SK-N-SH (cell line): ENCODE measurements around the gene SASH1.

Source experiments
- ELF1 ChIP-seq: IDR thresholded peaks from 2 replicates; pipeline ENCODE4 v1.4.0; 2012
- EZH2phosphoT487 ChIP-seq: fragments of 200-600 bp; sonication (generic); IDR thresholded peaks from 2 replicates; pipeline ENCODE4 v1.6.1; 2017; ENCODE audit warnings: low read depth, mixed run types, mild to moderate bottlenecking, antibody characterized with exemption, moderate library complexity, borderline replicate concordance
- POLR2AphosphoS5 ChIP-seq: IDR thresholded peaks from 2 replicates; pipeline ENCODE4 v1.6.1; 2012; ENCODE audit warnings: low read depth, low read length
- TF ChIP-seq, protein P1 (sequence below): fragments of 200-600 bp; sonication (generic); IDR thresholded peaks from 2 replicates; pipeline ENCODE4 v1.6.1; 2017; ENCODE audit warnings: antibody characterized with exemption, mild to moderate bottlenecking, moderate library complexity

DNA sequence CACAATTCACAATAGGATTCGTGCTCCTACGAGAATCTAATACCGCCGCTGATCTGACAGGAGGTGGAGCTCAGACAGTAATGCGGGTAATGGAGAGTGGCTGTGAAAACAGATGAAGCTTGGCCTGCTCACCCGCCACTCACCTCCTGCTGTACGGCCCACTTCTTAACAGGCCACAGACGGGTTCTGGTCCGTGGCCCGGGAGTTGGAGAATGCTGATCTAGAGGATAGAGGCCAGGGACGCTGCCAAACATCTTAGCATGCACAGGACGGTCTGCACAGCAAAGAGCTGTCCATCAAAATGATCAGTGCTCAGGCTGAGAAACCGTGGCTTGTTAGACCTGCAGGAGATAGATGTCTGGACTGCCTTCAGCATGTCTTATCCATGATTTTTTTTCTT, 186.4 kb downstream of the SASH1 start:
- TF ChIP-seq POLR2AphosphoS5, result no peak
- TF ChIP-seq, protein P1, sequence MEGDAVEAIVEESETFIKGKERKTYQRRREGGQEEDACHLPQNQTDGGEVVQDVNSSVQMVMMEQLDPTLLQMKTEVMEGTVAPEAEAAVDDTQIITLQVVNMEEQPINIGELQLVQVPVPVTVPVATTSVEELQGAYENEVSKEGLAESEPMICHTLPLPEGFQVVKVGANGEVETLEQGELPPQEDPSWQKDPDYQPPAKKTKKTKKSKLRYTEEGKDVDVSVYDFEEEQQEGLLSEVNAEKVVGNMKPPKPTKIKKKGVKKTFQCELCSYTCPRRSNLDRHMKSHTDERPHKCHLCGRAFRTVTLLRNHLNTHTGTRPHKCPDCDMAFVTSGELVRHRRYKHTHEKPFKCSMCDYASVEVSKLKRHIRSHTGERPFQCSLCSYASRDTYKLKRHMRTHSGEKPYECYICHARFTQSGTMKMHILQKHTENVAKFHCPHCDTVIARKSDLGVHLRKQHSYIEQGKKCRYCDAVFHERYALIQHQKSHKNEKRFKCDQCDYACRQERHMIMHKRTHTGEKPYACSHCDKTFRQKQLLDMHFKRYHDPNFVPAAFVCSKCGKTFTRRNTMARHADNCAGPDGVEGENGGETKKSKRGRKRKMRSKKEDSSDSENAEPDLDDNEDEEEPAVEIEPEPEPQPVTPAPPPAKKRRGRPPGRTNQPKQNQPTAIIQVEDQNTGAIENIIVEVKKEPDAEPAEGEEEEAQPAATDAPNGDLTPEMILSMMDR, result no peak
- TF ChIP-seq ELF1, result no peak
- no peak for TF ChIP-seq EZH2phosphoT487
